ENCODE results near the gene PACRG.
"Not testable (repeated sequence)": the region's sequence is repeated elsewhere in the genome, so short reads cannot be mapped to it uniquely, and the experiment has no call there.

Gene PACRG

DNA sequence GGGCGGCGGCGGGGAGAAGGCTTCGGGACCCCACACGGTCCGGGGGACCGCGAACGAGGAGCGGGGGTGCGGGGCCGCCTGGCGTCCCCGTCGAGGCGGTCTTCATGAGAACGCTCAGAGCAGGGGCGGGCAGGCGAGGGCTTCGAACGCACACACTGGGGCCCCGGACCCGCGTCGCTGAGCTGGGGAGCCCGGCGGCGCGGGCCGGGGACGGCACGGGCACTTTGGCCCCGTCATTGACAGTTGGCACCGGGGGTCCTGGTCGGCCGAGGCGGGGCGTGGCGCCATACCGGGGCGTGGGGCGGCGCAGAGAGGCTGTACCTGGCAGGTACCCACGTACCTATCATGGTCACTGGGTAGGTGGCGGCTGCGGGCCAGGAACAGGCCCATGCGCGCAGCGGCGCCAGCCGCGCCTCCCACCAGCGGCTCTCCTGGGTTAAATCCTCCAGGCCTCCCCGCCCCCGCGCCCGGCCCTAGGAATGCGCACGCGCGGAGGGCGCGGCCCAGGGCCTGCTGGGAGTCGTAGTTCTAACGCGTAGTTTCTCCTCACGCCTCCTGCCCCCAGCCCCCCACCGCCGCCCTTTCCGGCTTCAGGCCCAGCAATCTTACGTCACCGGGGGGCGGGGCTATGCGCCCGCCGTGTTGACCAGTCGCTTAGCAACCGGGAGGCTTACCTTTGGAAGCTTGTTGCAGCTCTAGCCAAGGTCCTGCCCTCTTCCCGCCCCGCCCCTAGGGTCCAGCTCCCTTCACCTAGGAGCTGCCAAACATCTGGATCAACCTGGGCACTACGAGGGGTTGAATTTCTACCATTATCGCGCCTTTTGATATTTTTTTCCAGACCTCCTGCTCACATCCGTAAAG, at the start of gene PACRG, which contains the start of gene PRKN:
Gene PACRG (plus strand): TSS at position 653 of the 861 bp plus-strand sequence.
Gene PRKN (minus strand): TSS at position 445 of the 861 bp plus-strand sequence.
- DNase-seq = peak in 1 of 2 donors; percentile 60

GRCh38 chr6:162678896-162679295, 48.9 kb upstream of the PACRG start:
- not testable (repeated sequence) for DNase-seq

DNA sequence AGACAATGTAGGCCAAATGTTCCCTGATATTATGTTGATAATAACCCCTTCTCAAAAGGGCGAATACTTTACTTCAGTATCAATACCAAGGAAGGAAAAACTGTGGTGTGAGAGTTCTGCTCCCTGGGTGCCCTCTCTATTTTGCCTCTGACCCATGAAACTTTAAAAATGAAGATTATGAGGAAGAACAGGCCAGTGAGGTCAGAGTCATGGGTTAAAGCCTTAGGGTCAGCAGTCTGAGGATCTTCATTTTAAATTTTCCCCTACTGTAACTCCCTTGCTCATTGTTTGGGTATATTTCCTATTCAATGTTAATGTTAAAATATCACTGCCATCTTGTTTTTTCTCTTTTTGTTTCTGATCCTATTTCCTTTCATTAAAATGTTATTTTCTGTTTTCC, 48.1 kb upstream of the PACRG start:
- no peak for DNase-seq

GRCh38 chr6:162680367-162680766, 47.4 kb upstream of the PACRG start:
- DNase-seq = no peak

DNA sequence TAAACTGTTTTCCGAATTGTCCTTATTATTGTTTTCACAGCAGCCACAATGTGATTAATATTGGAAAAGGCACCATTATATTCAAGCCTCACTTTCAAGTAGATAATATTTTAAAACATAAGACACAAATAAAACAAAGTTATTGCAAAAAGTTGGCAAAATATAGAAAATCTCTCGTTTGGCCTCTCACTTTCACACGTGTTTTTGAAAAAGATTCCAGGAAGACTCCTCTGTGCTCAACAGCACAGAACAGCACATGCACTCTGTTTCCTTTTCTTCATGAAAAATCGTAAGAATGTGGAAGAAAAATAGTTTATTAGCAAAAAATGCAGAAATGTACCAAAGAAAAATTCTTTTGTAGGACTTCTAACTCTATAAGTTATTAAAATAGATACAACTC, 46.9 kb upstream of the PACRG start:
- DNase-seq = no peak

DNA sequence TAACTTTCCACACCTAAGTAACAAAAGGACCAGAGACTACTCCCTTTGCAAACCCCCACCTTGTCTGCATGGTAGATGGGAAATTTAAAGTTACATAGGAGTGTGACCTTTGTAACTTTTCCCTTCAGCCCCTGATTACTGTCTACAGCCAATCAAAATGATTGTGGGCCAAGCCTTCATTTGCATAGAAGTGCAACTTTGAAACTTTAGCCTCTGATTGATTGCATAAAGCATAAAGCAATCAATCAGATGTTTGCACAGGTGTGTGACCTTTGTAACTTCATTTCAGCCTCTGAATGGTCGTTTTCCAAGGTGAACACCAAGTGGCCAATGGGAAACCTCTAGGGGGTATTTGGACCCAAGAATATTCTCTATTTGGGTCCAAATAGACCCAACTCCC, 46.3 kb upstream of the PACRG start:
- no peak for DNase-seq

DNA sequence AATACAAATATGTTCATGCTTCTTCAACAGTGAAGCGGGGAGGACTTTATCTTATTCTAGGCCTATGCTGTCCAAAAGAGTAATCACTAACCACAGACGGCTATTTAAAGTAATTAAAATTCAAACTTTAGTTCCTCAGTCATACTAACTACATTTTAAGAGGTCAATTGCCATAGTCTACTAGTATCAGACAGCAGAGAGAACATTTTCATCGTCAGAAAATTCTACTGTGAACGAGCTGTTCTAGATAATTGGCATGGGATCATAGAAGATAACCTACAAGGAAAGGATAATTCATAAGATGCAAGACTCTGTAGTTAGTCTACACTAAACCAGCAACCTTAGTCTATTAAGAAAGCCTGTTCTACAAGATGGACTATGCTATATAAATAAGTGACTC, 44.6 kb upstream of the PACRG start:
- no peak for DNase-seq

DNA sequence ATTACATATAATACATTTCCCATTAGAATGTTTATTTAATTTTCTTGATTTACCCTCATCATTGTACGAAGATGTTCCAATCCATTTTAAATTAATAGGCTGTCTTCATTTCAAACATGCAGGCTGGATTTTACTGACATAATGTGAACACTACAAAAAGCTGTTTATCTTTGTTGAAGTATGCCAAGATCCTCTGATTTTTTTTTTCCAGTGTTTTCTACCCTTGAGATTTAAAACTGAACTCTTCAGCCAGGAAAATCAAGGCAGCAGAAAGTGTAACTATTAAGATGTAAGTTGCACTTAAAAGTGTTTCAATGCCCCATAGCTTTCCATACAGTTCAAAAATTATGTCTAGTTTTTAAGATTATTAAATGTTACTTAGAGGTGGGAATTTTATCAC, 43.7 kb upstream of the PACRG start:
- DNase-seq = no peak

- DNase-seq = no peak
Measured at GRCh38 chr6:162684961-162685360, 42.8 kb upstream of the PACRG start.

DNA sequence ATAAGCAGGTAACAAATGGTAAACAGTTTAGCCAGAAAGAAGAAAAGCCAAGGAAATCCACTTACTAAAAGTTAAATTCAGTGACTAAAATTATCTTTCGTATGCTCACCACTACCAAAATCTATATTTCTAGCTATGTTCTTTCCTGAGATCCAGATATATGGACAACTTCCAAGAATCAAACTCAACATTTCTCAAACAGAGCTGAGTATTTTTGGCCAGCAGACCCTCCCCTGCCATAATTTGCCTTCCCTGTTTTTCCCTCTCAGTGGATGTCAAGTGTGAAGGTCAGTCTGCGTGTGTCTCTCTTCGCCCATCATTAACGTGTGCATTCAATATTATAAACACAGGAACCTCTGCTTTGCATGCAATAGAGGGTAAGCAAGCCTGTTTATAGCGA, 42.2 kb upstream of the PACRG start:
- DNase-seq = no peak

GRCh38 chr6:162688751-162689345, 38.9 kb upstream of the PACRG start:
- DNase-seq = no peak

- DNase-seq = no peak
Measured at GRCh38 chr6:162690158-162690557, 37.6 kb upstream of the PACRG start.

- DNase-seq = no peak
Measured at GRCh38 chr6:162697872-162698403, 29.8 kb upstream of the PACRG start.

DNA sequence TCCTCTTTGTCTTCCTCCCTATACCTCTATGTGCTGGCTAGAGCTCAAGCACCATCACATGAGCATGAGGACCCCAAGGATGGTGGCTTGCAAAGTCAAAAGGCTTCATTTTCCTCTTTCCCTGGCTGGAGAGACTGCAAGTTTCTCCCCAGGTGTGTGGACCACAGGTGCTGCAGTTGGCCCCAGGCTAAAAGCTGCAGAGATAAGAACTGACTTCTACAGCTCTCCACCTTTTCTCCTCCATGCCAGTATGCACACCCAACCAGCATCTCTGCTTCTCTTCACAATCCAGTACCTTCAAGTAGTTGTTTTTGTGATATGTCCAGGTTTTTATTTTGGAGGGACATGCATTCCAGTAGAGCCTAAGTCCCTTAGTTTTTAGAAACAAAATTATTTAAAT, 29.3 kb upstream of the PACRG start:
- DNase-seq = no peak

DNA sequence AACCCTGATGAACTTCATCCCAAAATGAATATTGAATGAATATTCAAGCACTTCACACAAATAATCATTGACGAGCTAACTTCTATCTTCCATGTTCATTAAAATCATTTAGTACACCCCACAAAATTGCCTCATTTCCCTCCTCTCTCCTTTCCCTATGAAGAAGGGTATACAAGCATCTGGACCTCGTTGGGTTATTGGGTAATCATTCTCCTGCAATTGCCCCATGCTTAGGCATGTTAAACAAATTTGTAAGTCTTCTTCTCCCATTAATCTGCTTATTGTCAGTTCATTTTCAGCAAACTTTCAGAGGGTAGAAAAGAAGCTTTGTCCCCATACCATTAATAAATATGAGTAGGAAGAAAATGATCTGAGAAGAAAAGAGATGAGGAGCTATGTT, 27.8 kb upstream of the PACRG start:
- DNase-seq = no peak

DNA sequence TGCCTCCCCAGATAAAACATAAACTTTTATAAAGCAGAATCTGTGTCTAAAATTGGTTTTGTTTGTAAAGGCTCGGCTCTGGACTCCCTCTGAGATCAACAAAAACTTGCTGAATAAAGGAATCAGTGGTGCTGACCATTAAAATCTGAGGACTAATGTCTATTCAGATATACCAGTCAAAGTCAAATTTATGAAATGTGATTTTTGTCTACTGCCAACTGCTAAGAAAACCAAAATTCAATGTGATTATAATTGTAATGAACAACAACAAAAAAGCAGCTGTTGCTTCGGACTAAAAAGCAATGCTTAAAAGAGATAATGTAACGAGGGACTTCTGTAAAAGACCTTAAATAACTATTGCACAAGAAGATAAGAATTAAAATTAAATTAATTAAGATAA, 26.8 kb upstream of the PACRG start:
- no peak for DNase-seq

DNA sequence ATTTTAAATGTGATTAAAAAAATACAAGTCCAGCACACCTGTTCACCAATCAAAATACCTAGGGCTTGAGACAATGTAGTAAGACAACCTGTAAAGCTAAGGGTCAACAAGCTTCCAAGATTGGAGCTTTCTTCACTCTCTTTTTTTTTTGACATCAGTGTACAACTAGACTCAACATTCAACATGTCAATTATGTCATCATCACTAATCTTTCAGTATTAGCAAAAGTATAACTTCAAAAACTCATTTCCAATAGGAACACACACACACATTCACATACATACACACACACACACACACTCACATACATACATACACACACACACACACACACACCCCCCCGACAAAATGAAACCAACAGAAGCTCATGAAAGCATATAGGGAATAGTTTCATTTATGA, 26.2 kb upstream of the PACRG start:
- no peak for DNase-seq

DNA sequence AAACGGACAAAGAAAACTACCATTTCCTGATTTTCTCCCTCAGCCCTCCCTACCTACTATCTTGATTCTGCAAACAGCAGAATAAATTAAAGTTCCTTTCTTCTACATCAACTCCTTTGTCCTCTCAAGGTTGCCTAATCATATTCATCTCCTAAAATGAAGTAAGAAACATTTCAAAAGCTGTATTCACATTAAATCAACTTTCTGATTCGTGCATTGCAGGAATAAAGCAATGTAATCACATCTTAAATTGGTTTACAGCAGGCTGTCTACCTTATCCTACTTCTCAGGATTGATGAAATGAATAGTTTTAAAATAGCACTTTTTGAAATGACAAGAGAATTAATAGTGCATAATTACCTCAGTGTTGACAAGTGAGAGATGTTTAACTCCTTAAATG, 25.3 kb upstream of the PACRG start:
- DNase-seq = no peak

DNA sequence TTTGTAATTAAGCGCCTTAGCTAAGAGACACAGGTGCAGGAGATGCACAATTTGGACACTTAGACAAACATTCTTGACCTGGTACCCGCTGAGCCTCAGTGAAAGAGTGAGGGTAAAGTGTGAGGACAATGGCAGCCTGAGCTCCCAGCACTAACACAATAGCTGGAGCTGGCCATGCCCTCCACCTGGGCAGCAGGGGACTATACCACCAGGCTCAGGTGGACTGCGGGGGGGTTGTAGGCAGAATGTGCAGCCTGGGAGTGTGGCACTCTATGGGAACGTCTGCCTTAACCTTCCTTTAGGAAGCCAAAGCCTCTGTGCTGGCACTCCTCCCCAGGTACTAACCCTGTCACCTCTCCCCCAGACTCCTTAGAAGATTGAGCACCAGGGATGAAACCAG, 23.8 kb upstream of the PACRG start:
- no peak for DNase-seq

DNA sequence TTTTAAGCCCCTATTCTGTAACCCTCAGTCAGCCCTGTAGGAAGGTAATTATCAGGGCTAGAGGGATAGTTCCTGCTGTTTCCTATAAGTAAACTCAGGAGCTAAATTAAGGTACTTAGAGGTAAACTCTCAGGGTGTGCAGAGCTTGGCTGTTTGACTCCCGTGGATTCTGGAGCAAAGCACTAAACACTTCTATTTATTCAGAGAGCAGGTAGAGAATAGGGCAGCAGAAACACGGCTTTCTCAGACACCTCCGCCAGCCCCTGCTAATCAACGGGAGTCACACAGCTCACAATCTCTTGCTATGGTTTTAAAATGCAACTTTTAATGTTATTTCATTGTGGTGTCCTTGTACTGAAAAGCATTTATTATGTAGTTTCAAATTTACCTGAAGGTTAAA, 22.0 kb upstream of the PACRG start:
- DNase-seq = no peak

GRCh38 chr6:162706232-162706631, 21.5 kb upstream of the PACRG start:
- no peak for DNase-seq

GRCh38 chr6:162708971-162709370, 18.8 kb upstream of the PACRG start:
- DNase-seq = no peak

DNA sequence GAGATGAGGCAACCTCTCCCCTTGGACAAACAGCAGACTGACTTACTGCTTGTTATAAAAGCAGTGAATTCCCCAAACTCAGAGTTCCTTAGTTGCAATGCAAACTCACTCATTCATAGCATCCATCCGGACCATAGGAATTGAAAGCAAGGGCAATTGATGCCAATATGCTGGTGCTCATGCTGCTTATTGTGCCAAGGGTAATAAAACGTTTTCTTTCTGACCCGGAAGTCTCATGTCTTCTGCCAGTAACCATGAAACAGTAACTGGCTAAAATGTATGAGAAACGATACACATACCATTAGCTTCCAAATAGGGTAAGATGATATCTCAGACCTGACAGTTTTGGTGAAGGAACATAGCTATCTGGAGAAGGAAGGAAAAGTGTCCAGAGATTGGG, 18.3 kb upstream of the PACRG start:
- no peak for DNase-seq

- no peak for DNase-seq
Measured at GRCh38 chr6:162710419-162710818, 17.4 kb upstream of the PACRG start.
